ENCODE data around the gene TSTD2.
"Not testable (repeated sequence)": the region's sequence is repeated elsewhere in the genome, so short reads cannot be mapped to it uniquely, and the experiment has no call there.

The TSTD2 gene

GRCh38 chr9:97629156-97629555 is 4.0 kb downstream of the TSTD2 start:
- DNase-seq, result no peak

DNA sequence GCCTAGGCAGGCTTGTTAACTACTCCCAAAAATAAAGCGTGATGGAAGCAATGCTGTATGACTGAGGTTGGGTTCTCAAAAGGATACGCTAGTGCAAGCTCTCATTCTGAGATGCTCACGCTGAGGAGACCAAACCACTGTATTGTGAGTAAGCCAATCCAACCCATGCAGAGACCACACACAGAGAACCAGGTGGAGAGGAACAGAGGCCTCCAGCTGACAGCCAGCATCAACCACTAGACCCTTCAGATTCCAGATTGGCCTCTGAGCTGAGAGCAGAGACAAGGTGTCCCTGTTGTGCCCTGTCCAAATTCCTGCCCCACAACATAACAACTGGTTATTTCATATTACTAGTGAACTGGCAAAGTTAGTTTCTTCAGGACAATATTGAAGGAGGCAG is 4.5 kb downstream of the TSTD2 start:
- peak in 1 of 2 experiments; percentile 16 for DNase-seq

- no peak for DNase-seq
Observed at GRCh38 chr9:97627624-97628023, 5.5 kb downstream of the TSTD2 start.

DNA sequence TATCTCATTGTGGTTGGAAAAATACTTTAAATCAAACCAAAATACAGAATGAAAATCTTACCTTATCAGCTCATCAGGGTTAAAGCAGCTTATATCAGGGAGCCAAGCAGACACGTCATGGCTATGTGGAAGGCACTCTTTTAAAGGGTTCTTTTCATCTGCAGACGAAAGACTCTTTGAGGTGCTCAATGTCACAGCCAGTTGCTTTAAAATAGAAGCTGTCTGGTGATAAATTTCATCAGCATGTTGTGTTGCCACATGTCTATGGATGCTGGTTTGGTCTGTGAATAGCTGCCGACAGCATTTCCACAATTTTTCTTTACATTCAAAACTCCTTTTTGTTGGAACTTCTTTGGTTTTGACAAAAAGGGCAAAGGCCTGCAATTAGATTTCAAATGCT is 7.5 kb downstream of the TSTD2 start:
- DNase-seq, result no peak

DNA sequence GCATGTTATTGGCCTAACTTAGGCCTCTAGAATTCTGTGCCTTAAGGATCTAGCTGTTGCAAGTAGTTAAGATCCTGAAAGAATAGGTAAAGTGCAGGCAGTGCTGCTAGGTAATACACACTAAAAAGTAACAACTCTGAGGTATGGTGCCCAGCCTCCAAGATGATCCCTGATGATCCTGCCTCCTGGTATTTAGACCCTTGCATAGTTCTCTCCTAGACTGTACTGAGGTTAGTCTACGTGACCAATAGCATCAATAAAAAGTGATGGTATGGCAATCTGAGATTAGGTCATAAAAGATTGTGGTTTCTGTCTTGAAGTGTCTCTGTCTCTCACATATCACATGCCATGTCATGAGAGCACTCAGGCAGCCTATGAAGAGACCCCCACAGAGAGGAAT is 9.2 kb downstream of the TSTD2 start:
- DNase-seq, result no peak

DNA sequence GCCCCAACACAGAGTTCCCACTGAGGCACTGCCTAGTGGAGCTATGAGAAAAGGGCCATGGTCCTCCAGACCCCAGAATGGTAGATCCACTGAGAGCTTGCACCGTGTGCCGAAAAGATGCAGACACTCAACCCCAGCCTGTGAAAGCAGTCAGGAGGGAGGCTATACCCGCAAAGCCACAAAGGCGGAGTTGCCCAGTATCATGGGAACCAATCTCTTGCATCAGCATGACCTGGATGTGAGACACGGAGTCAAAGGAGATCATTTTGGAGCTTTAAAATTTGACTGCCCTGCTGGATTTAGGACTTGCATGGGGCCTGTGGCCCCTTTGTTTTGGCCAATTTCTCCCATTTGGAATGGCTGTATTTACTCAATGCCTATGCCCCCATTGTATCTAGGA is 10.7 kb downstream of the TSTD2 start:
- not testable (repeated sequence) for DNase-seq

DNA sequence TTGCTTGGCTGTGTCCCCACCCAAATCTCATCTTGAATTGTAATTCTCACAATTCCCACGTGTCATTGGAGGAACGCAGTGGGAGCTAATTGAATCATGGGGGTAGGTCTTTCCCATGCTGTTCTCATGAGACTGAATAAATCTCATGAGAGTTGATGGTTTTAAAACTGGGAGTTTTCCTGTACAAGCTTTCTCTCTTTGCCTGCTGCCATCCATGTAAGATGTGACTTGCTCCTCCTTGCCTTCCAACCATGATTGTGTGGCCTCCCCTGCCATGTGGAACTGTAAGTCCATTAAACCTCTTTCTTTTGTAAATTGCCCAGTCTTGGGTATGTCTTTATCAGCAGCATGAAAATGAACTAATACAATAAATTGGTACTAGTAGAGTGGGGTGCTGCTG is 13.1 kb downstream of the TSTD2 start:
- not testable (repeated sequence) for DNase-seq

DNA sequence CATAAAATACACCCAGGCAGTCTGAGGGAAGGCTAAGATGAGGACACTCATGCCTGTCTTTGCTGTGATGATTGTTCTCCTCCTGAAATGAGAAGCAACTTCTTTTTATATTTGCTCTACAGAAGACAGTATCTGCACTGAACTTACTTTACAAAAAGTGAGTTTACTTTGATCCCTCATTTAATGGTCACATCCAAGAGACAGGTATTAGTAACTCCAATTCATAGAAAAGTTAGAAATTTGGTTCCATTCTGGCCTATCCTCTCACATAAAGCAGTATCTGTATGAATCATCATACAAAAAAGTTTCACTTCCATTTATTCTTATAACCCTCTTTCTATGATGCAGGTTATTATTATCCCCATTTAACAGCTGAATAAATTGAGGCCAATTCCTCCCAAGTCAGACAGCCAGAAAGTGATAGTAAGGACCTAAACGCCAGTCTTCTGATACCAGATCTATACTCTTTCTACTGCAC is 15.2 kb downstream of the TSTD2 start:
- no peak for DNase-seq

DNA sequence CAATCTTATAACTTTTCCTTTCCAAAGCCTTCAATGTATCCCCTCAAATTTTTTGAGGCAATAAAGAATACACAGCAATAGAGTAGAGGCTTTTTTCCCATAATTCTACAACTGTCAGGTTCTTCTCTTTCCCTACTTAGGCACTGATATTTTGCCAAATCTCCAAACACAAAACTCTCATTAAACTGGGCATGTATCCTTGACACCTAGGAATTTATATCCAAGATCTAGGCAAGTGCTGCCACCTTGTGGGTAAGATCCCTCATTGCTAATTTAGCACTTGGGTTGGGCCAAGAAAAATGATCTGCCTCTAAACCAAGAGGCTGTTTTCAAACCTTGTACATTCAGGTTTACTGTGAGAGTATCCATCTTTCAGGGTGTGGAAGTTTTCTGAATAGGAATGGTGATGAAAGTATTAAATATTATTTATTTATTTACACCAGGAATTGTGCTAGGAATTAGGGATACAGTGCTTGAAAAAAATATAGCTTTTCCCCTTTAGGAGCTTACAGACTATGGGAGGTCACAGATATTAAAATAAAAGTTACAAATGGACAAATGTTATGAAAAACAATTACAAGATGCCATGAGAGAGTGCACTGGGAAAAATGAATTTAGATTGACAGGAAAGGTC is 17.6 kb downstream of the TSTD2 start:
- peak; percentile 51 to 63 for DNase-seq

DNA sequence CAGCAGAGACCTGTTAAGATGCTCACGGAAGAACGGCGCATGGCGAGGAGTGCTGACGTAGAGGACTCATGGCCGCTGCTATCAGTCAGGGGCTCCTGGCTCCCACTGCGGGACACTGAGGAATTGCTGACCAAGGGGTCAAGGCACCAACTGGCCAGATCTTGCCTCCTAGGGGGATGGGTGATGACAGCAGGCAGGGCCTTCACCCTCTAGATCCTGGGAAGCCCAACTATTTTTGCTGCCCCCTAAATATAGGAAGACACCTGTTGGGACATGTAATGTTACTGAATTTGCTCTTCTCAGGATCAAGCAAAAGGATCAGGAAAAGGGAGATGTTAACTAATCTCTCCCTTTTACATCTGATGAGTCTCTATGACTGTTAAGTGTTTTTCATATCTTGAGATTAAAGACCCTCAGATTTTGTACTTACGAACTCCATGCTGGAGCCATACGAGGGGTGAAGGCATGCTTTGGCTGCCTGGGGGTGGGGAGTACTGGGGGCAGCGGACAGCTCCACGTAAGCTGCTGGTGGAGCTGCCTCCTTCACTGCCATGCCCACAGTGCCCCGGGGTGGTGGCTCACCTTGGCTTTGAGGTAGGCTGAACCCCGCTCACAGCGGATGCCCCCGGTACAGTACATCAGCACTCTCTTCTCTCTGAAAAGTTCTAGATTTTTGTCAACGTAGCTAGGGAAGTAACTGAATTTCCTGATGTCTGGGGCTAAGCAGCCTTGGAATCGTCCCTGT is 28.1 kb downstream of the TSTD2 start:
- DNase-seq, result no peak

- DNase-seq, result no peak
Observed at GRCh38 chr9:97602430-97602829, 30.7 kb downstream of the TSTD2 start.

DNA sequence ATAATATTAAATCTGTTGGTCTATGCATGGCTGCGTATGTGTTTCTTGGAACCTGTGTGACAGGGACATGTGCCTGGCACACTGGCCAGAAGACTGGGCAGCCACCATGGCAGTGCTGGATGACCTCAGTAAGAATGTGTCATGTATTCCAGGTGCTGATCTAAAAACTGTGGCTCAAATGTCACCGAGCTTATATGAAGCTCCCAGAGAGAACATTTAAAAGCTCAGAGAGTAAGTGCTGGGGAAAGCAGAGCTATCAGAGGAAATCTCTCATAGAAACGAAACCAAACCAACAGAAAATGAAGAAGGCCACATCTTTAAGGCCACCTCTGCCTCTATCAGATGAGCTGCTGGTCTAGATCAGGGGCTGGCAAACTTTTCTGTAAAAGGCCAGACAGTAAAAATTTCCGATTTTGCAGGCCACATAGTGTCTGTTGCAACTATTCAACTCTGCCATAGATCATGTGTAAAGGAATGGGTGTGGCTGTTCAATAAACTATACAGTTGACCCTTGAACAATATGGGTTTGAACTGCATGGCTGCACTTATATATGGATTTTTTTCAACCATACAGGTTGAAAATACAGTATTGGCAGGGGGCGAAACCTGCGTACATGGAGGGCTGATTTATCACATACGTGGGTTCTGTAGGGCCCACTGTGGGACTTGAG is 31.8 kb downstream of the TSTD2 start:
- DNase-seq, result no peak

GRCh38 chr9:97600531-97601227 is 32.5 kb downstream of the TSTD2 start:
- no peak for DNase-seq

DNA sequence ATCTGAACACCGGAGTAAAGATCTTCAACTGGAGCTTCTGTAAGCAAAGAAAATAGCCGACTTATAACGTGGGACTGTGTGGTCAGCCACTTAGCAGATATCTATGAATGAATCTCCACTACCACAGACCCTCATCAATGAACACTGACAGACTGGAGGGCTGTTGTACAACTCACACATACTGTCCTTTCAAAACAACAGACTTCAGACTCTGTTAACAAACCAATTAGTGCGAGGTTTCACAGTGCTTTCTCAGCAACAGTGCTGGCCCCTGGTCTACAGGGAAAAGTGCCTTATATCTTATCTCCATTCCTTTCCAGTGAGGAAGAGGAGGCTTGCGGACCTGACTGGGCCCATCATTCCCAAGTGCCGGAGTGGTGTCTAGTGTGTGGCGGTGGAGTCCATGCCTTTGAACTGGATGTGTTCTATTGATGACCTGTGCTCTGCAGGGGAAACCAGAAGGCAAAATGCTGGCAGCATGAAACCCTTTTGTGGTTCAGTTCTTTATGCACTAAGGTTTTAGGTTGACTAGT is 33.8 kb downstream of the TSTD2 start:
- no peak for DNase-seq

DNA sequence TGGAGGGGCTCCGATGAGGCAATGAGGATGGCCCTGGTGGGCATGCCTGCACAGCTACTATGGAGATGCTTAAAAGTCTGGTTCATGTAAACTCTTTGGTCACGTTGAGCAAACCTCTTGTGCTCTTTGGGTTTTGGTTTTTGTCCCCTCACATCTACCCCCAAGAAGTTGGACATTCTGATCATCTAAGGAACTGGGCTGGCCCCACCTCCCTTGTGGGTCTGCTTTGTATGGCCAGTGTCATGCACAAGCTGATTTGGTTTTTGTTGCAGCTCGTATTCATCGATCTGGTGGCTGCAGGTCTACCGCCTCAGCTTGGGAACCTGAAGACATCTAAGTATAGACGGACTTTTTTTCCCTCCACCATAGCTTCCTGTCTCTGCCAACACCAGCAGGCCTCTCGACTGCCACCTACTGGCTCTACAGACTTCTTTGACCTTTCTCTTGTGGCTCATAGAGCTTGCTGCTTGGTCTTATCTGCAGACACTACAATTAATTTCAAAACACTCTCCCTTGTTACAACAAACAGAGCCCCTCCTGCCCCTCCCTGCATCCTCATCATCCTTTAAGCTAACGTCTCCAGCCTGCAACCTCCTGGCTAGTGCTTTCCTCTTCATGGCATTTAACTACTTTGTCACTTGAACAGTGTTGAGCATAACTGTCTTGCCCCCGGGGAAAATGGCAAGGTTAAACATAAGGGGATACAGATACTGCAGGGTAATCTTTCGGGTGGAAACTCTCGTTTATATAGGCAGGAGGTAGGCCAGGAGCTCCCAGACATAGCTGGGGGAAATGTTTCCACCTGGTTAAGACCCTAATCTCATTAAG is 34.5 kb downstream of the TSTD2 start:
- DNase-seq, result peak; percentile 65 to 71

GRCh38 chr9:97596906-97597305 is 36.3 kb downstream of the TSTD2 start:
- no peak for DNase-seq

DNA sequence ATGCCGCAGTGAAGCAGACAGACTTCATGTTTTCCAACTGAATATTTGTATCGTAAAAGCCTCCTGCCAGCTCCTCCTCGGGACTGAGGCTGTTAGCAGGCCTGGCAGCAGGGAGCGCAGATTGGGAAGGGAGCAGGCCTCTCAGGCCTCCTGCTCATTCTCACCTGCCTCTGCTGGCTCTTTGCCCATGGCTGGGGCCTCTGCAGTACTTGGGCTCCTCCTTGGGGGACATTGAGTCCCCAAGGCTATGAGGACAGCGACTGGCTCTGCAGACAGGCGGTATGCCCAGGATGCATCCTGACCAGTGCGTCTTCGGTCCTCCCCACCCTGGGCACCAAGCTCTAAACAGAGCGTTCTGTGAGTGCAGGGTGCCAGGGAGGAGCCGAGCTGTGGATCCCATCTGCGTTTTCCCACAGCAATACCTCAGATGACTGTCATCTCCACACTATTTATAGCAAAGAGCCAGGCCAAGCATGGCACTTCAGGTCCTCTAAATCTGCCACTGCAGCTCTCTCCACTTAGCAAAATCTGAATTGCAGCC is 38.7 kb downstream of the TSTD2 start:
- peak; percentile 50 to 68 for DNase-seq

DNA sequence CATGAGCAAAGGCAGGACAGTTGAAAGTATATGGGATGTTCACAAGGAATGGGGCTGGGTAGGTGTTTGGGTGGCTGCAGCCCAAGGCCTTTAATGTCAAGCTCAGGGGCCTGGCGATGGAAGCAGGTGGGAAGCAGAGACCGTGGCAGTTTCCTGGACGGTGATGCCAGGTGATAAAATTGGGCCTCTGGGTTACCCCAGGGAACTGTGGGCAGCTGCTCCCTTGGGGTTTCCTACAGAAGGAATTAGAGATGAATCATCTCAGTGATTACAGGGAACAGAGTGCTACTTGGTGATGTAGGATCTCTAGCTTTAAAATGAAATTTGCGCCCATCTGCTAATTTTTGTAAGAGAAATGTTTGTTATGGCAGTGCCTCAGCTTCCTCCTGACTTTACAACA is 39.2 kb downstream of the TSTD2 start:
- peak; percentile 2 to 61 for DNase-seq

- DNase-seq, result peak in 1 of 2 experiments; percentile 12
Observed at GRCh38 chr9:97592126-97592525, 41.0 kb downstream of the TSTD2 start.

DNA sequence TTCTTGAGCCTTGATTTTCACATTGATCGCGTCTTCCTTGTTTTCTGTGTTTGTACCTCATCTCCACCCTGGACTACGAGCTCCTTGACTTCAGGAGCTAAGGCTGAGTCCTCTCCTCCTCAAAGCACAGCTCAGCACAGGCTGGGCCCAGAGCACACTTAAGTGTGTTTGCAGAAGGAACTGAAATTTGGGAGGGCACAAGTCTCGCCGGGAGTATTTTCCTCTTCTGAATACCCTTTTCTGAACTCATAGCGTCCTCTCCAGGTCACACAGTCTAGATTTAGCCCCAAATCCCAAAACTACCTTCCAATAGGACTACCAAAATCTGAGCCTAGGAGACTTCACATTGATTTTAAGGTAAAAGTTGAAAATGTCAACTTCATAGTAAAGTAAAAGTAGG is 41.6 kb downstream of the TSTD2 start:
- DNase-seq, result no peak

- not testable (repeated sequence) for DNase-seq
Observed at GRCh38 chr9:97586909-97587308, 46.3 kb downstream of the TSTD2 start.

GRCh38 chr9:97584778-97585177 is 48.4 kb downstream of the TSTD2 start:
- DNase-seq, result not testable (repeated sequence)

Measured in NCI-H2081 (cell line).